ENCODE measurements around the gene NOS3. TPM values are rescaled to one million over a fixed set of nuclear protein-coding genes. Genes with fewer than 3 reads are reported as not detected.

The NOS3 gene
- polyA plus RNA-seq, 1 of the 3 experiments (the other 2 are of a cell fraction): 0.41 TPM

DNA sequence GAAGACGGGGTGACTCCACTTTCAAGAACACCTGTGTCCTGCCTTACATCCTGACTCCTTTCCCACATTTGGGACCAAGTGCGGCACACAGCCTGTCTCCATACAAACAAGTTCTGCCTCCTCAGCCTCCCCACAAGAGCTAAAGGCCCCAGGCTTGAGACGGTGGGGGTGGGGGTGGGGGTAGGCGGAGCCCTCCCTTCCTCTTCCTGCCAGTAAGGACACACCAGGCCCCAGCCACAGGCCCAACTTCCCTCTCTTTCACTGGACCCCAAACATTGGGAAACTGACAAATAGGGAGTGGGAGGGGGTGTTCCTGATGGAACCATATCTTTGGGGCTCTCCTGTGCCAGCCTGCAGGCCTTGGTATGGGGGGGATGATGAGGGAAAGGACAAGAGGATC is 62.3 kb downstream of the NOS3 start:
- no peak for TF ChIP-seq NFIC (IDR thresholded peaks at IDR 0.05; ENCODE audit: borderline replicate concordance)
- Histone ChIP-seq H4K20me1 (ENCODE audit: insufficient read depth) (no peaks in the 10 kb centered on the region), H3K4me3 (ENCODE audit: low read depth in 2 of 2, low read length in 1 of 2) (no peak overlapping the region), H3K4me1 (ENCODE audit: control insufficient read depth in 1 of 2, insufficient read depth in 2 of 2, low read depth in 1 of 2, low read length in 1 of 2) (peaks cover 4 to 25% of the 10 kb centered on the region in 2 experiments; a peak in 2 of 4 replicates), H3K36me3 (replicated peaks in 1 of 2; ENCODE audit: control insufficient read depth in 1 of 2, insufficient read depth in 2 of 2, low read length in 1 of 2) (peaks cover 3 to 40% of the 10 kb centered on the region in 2 experiments), H3K79me2 (ENCODE audit: insufficient read depth) (peaks cover 19% of the 10 kb centered on the region), H3K9me3 (no peaks in the 10 kb centered on the region), H3K4me2 (no peak overlapping the region), H3K27me3 (ENCODE audit: insufficient read depth) (no peaks in the 10 kb centered on the region), H3K9me2 (no peaks in the 10 kb centered on the region), H3K27ac (ENCODE audit: low read depth in 2 of 2, low read length in 1 of 2) (no peak overlapping the region), H3K9ac (no peak overlapping the region), H3F3A (replicated peaks; ENCODE audit: insufficient read depth) (peaks cover 3% of the 10 kb centered on the region), H2AFZ (ENCODE audit: low read depth) (no peak overlapping the region)
- WGBS (ENCODE audit: low lambda C conversion rate): 88% methylated on average over 4 of the region's 4 CpGs
- CTCF ChIA-PET: interaction anchor here (0.7 to 1.3 kb wide), 2 partner anchors 32 to 740 kb away, joined by 3 to 4 read pairs; no protein-coding TSS in a partner anchor
- POLR2A ChIA-PET: no interaction called here
- no peak for DNase-seq

DNA sequence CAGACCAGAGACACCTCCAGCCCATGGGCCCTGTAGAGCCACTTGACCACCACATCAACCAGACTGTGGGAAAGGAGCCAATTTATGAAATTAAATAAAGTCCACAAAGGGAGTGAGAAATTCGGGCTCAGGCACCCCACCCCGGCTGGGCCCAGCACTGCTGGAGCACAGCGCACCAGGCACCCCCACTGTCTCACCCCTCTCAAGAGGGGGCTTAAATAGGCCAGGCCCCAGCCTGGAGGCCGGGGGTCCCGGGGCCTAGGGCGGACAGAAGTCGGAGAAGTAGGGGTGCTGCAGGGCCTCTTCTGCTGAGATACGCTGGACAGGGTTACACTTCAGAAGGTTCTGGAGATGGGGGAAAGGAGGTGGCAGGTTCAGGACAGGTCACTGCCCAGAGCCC is 62.9 kb downstream of the NOS3 start:
- H3K4me1 ChIP-seq (ENCODE audit: control insufficient read depth in 1 of 2, insufficient read depth in 2 of 2, low read depth in 1 of 2, low read length in 1 of 2): peaks cover 10 to 25% of the 10 kb centered on the region in 2 experiments; a peak in 3 of 4 replicates
- no peaks in the 10 kb centered on the region for H3K9me2 ChIP-seq
- H3K9ac ChIP-seq: no peak overlapping the region
- no peak overlapping the region for H3K4me3 ChIP-seq (ENCODE audit: low read depth in 2 of 2, low read length in 1 of 2)
- no peak overlapping the region for H3K4me2 ChIP-seq
- no peaks in the 10 kb centered on the region for H3K9me3 ChIP-seq
- H2AFZ ChIP-seq (ENCODE audit: low read depth): no peak overlapping the region
- no peaks in the 10 kb centered on the region for H3K27me3 ChIP-seq (ENCODE audit: insufficient read depth)
- DNase-seq: no peak
- ChIA-PET CTCF (interaction anchor here (0.7 to 2.4 kb wide), 2 partner anchors 14 to 24 kb away, joined by 3 to 14 read pairs; partner anchors contain the start of gene ABCB8), POLR2A (interaction anchor here (1.0 kb wide), 1 partner anchor 27 kb away, joined by 3 read pairs; the partner anchor contains the start of gene FASTK)
- H3K36me3 ChIP-seq (replicated peaks in 1 of 2; ENCODE audit: control insufficient read depth in 1 of 2, insufficient read depth in 2 of 2, low read length in 1 of 2): peaks cover 3 to 40% of the 10 kb centered on the region in 2 experiments
- peaks cover 3% of the 10 kb centered on the region for H3F3A ChIP-seq (replicated peaks; ENCODE audit: insufficient read depth)
- H3K27ac ChIP-seq (ENCODE audit: low read depth in 2 of 2, low read length in 1 of 2): no peak overlapping the region
- H4K20me1 ChIP-seq (ENCODE audit: insufficient read depth): no peaks in the 10 kb centered on the region
- H3K79me2 ChIP-seq (ENCODE audit: insufficient read depth): peaks cover 19% of the 10 kb centered on the region
- WGBS (ENCODE audit: low lambda C conversion rate): 83% methylated on average over 6 of the region's 8 CpGs
- TF ChIP-seq, protein P1, sequence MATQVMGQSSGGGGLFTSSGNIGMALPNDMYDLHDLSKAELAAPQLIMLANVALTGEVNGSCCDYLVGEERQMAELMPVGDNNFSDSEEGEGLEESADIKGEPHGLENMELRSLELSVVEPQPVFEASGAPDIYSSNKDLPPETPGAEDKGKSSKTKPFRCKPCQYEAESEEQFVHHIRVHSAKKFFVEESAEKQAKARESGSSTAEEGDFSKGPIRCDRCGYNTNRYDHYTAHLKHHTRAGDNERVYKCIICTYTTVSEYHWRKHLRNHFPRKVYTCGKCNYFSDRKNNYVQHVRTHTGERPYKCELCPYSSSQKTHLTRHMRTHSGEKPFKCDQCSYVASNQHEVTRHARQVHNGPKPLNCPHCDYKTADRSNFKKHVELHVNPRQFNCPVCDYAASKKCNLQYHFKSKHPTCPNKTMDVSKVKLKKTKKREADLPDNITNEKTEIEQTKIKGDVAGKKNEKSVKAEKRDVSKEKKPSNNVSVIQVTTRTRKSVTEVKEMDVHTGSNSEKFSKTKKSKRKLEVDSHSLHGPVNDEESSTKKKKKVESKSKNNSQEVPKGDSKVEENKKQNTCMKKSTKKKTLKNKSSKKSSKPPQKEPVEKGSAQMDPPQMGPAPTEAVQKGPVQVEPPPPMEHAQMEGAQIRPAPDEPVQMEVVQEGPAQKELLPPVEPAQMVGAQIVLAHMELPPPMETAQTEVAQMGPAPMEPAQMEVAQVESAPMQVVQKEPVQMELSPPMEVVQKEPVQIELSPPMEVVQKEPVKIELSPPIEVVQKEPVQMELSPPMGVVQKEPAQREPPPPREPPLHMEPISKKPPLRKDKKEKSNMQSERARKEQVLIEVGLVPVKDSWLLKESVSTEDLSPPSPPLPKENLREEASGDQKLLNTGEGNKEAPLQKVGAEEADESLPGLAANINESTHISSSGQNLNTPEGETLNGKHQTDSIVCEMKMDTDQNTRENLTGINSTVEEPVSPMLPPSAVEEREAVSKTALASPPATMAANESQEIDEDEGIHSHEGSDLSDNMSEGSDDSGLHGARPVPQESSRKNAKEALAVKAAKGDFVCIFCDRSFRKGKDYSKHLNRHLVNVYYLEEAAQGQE (IDR thresholded peaks at IDR 0.05; ENCODE audit: low read depth, low read length): no peak
- TF ChIP-seq, protein P2, sequence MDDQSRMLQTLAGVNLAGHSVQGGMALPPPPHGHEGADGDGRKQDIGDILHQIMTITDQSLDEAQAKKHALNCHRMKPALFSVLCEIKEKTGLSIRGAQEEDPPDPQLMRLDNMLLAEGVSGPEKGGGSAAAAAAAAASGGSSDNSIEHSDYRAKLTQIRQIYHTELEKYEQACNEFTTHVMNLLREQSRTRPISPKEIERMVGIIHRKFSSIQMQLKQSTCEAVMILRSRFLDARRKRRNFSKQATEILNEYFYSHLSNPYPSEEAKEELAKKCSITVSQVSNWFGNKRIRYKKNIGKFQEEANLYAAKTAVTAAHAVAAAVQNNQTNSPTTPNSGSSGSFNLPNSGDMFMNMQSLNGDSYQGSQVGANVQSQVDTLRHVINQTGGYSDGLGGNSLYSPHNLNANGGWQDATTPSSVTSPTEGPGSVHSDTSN (IDR thresholded peaks at IDR 0.05): no peak
- TF ChIP-seq NRF1 (IDR thresholded peaks at IDR 0.05; ENCODE audit: low read depth, low read length) (no peak), IRF3 (IDR thresholded peaks at IDR 0.05; ENCODE audit: low read depth, low read length) (no peak), RXRA (IDR thresholded peaks at IDR 0.05; ENCODE audit: borderline replicate concordance, low read depth) (no peak), MXI1 (IDR thresholded peaks at IDR 0.05; ENCODE audit: low read depth, low read length) (no peak), SIN3A (IDR thresholded peaks at IDR 0.05; ENCODE audit: borderline replicate concordance, low read depth, low read length) (no peak), CTCF (IDR thresholded peaks at IDR 0.05) (no peak), POLR2AphosphoS5 (IDR thresholded peaks at IDR 0.05; ENCODE audit: low read depth, low read length) (no peak), TAF1 (IDR thresholded peaks at IDR 0.05; ENCODE audit: borderline replicate concordance, low read depth, low read length) (no peak), FOXM1 (IDR thresholded peaks at IDR 0.05; ENCODE audit: low read depth) (no peak), CHD2 (IDR thresholded peaks at IDR 0.05; ENCODE audit: low read length, partially characterized antibody) (no peak), EP300 (IDR thresholded peaks at IDR 0.05; ENCODE audit: borderline replicate concordance in 1 of 2, low read depth in 1 of 2, low read length in 1 of 2) (no peak), NFIC (IDR thresholded peaks at IDR 0.05; ENCODE audit: borderline replicate concordance) (no peak), GABPA (IDR thresholded peaks at IDR 0.05; ENCODE audit: low read depth) (no peak), ELF1 (IDR thresholded peaks at IDR 0.05) (no peak), JUND (IDR thresholded peaks at IDR 0.05) (no peak)
- TF ChIP-seq, protein P3, sequence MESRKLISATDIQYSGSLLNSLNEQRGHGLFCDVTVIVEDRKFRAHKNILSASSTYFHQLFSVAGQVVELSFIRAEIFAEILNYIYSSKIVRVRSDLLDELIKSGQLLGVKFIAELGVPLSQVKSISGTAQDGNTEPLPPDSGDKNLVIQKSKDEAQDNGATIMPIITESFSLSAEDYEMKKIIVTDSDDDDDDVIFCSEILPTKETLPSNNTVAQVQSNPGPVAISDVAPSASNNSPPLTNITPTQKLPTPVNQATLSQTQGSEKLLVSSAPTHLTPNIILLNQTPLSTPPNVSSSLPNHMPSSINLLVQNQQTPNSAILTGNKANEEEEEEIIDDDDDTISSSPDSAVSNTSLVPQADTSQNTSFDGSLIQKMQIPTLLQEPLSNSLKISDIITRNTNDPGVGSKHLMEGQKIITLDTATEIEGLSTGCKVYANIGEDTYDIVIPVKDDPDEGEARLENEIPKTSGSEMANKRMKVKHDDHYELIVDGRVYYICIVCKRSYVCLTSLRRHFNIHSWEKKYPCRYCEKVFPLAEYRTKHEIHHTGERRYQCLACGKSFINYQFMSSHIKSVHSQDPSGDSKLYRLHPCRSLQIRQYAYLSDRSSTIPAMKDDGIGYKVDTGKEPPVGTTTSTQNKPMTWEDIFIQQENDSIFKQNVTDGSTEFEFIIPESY (IDR thresholded peaks at IDR 0.05; ENCODE audit: borderline replicate concordance, low read depth): no peak
